ENCODE data around the gene CORT. TPM values are rescaled to one million over a fixed set of nuclear protein-coding genes. Genes with fewer than 3 reads are reported as not detected.
"Not testable (repeated sequence)": the region's sequence is repeated elsewhere in the genome, so short reads cannot be mapped to it uniquely, and the experiment has no call there.

CORT gene
- total RNA-seq, 1 donor from 2014 or later, result not detected

GRCh38 chr1:10456048-10456447 lies 6.2 kb downstream of the CORT start:
- no peak overlapping the region for H3K27ac Mint-ChIP-seq
- no peaks in the 10 kb centered on the region for H3K27me3 Mint-ChIP-seq
- H3K4me1 Mint-ChIP-seq (ENCODE audit: unreplicated experiment), result peaks cover 18% of the 10 kb centered on the region
- no peak for TF ChIP-seq CTCF (conservative IDR thresholded peaks at IDR 0.05)
- H3K9me3 Mint-ChIP-seq, result no peaks in the 10 kb centered on the region
- H3K4me3 Mint-ChIP-seq, result no peak overlapping the region
- peaks cover 10% of the 10 kb centered on the region for H3K36me3 Mint-ChIP-seq
- DNase-seq (ENCODE audit: extremely low spot score, unreplicated experiment), result no peak

- Mint-ChIP-seq H3K27me3 (no peaks in the 10 kb centered on the region), H3K36me3 (peaks cover 16% of the 10 kb centered on the region), H3K27ac (peak overlapping the region; percentile 75), H3K4me3 (no peak overlapping the region), H3K9me3 (no peaks in the 10 kb centered on the region), H3K4me1 (ENCODE audit: unreplicated experiment) (peaks cover 12% of the 10 kb centered on the region)
- DNase-seq (ENCODE audit: extremely low spot score, unreplicated experiment), result no peak
- TF ChIP-seq CTCF (conservative IDR thresholded peaks at IDR 0.05), result no peak
These were observed 6.8 kb downstream of the CORT start for GRCh38 chr1:10456661-10457060.

GRCh38 chr1:10457462-10457861 lies 7.6 kb downstream of the CORT start:
- not testable (repeated sequence) for H3K4me1 Mint-ChIP-seq (ENCODE audit: unreplicated experiment); H3K27me3 Mint-ChIP-seq; DNase-seq (ENCODE audit: extremely low spot score, unreplicated experiment); H3K9me3 Mint-ChIP-seq; H3K4me3 Mint-ChIP-seq
- H3K36me3 Mint-ChIP-seq, result peaks cover 17% of the 10 kb centered on the region
- H3K27ac Mint-ChIP-seq, result peak overlapping the region; percentile 50

- Mint-ChIP-seq H3K27me3 (no peaks in the 10 kb centered on the region), H3K36me3 (peaks cover 17% of the 10 kb centered on the region), H3K9me3 (no peaks in the 10 kb centered on the region), H3K27ac (peak overlapping the region; percentile 50), H3K4me1 (ENCODE audit: unreplicated experiment) (peaks cover 10% of the 10 kb centered on the region), H3K4me3 (no peak overlapping the region)
- no peak for DNase-seq (ENCODE audit: extremely low spot score, unreplicated experiment)
- TF ChIP-seq CTCF (conservative IDR thresholded peaks at IDR 0.05), result no peak
These were observed 8.0 kb downstream of the CORT start for GRCh38 chr1:10457875-10458274.

GRCh38 chr1:10459184-10459583 lies 9.4 kb downstream of the CORT start:
- TF ChIP-seq CTCF (conservative IDR thresholded peaks at IDR 0.05), result no peak
- Mint-ChIP-seq H3K27ac (peak overlapping the region; percentile 72), H3K4me3 (no peak overlapping the region), H3K9me3 (no peaks in the 10 kb centered on the region), H3K4me1 (ENCODE audit: unreplicated experiment) (peaks cover 10% of the 10 kb centered on the region), H3K27me3 (no peaks in the 10 kb centered on the region), H3K36me3 (peaks cover 17% of the 10 kb centered on the region)
- no peak for DNase-seq (ENCODE audit: extremely low spot score, unreplicated experiment)

GRCh38 chr1:10467078-10467477 lies 17.2 kb downstream of the CORT start:
- Mint-ChIP-seq H3K27ac (peak overlapping the region; percentile 57), H3K4me1 (ENCODE audit: unreplicated experiment) (no peaks in the 10 kb centered on the region), H3K36me3 (peaks cover 3% of the 10 kb centered on the region), H3K27me3 (no peaks in the 10 kb centered on the region), H3K9me3 (no peaks in the 10 kb centered on the region), H3K4me3 (no peak overlapping the region)
- TF ChIP-seq CTCF (conservative IDR thresholded peaks at IDR 0.05), result no peak
- DNase-seq (ENCODE audit: extremely low spot score, unreplicated experiment), result no peak

Measured in type B pancreatic cell (in vitro differentiated cells).